Mesenchymal stem cell (in vitro differentiated cells and primary cell): ENCODE results near the gene ZDBF2.

ENCODE experiments used
- DNase-seq: peaks from one replicate; pipeline ENCODE4 v3.0.0-alpha.2; 2013
- H2AFZ ChIP-seq: one replicate; pipeline ENCODE4 v1.6.1; 2013; ENCODE audit warnings: low read depth, mild to moderate bottlenecking, control low read depth, inconsistent platforms, low read length, moderate library complexity
- H2AK5ac ChIP-seq: 2 replicates; pipeline ENCODE4 v1.6.1; 2013; ENCODE audit warnings: low read length, moderate library complexity, mild to moderate bottlenecking, inconsistent platforms; ENCODE audit not compliant: severe bottlenecking
- H2BK120ac ChIP-seq: one replicate; pipeline ENCODE4 v1.6.1; 2013; ENCODE audit warnings: low read depth, mild to moderate bottlenecking, inconsistent platforms, low read length, moderate library complexity
- H2BK12ac ChIP-seq, 2 experiments: one replicate each; pipeline ENCODE4 v1.6.1; 2013; ENCODE audit warnings: inconsistent platforms in 2 of 2, low read length in 2 of 2, mild to moderate bottlenecking in 2 of 2, moderate library complexity in 2 of 2, control low read depth in 1 of 2
- H2BK15ac ChIP-seq: one replicate; pipeline ENCODE4 v1.6.1; 2013; ENCODE audit warnings: mild to moderate bottlenecking, low read depth, inconsistent platforms; ENCODE audit not compliant: poor library complexity, severe bottlenecking
- H2BK5ac ChIP-seq: 2 replicates; pipeline ENCODE4 v1.6.1; 2013; ENCODE audit warnings: low read depth, mild to moderate bottlenecking, low read length, control low read depth, inconsistent platforms; ENCODE audit not compliant: poor library complexity, severe bottlenecking
- H3K14ac ChIP-seq, 2 experiments: one replicate each; pipeline ENCODE4 v1.6.1; 2013; ENCODE audit warnings: inconsistent platforms in 2 of 2, low read length in 2 of 2, control low read depth in 1 of 2, mild to moderate bottlenecking in 1 of 2, moderate library complexity in 1 of 2
- H3K18ac ChIP-seq, 2 experiments: one replicate each; pipeline ENCODE4 v1.6.1; 2013; ENCODE audit warnings: inconsistent platforms in 2 of 2, low read length in 2 of 2, control low read depth in 1 of 2, low read depth in 1 of 2, mild to moderate bottlenecking in 1 of 2
- H3K23ac ChIP-seq, 2 experiments: one replicate each; pipeline ENCODE4 v1.6.1; 2013; ENCODE audit warnings: inconsistent platforms in 2 of 2, low read length in 2 of 2, mild to moderate bottlenecking in 2 of 2, moderate library complexity in 2 of 2, control low read depth in 1 of 2
- H3K27ac ChIP-seq: 2 replicates; pipeline ENCODE4 v1.5.1; 2013; ENCODE audit warnings: mild to moderate bottlenecking, moderate library complexity, low read length, control low read depth, inconsistent platforms; ENCODE audit not compliant: poor library complexity, severe bottlenecking
- H3K27me3 ChIP-seq, 2 experiments: 2 replicates each; pipeline versions ENCODE4 v1.6.1 to v1.7.0; 2013; ENCODE audit warnings: low read length in 2 of 2, mild to moderate bottlenecking in 2 of 2, moderate library complexity in 2 of 2, control low read depth in 1 of 2, inconsistent platforms in 1 of 2; ENCODE audit not compliant: control insufficient read depth in 1 of 2, insufficient read depth in 1 of 2
- H3K36me3 ChIP-seq, 2 experiments: 2 replicates each; pipeline versions ENCODE4 v1.6.1 to v1.7.0; 2013; ENCODE audit warnings: low read length in 2 of 2, control low read depth in 1 of 2, inconsistent platforms in 1 of 2, low read depth in 1 of 2, mild to moderate bottlenecking in 1 of 2; ENCODE audit not compliant: insufficient read depth in 2 of 2, control insufficient read depth in 1 of 2
- H3K4ac ChIP-seq, 2 experiments: one replicate each; pipeline ENCODE4 v1.6.1; 2013; ENCODE audit warnings: inconsistent platforms in 2 of 2, low read length in 2 of 2, mild to moderate bottlenecking in 2 of 2, moderate library complexity in 2 of 2, control low read depth in 1 of 2, low read depth in 1 of 2
- H3K4me1 ChIP-seq: 2 replicates; pipeline ENCODE4 v1.6.1; 2013; ENCODE audit warnings: low read depth, low read length, control low read depth; ENCODE audit not compliant: control insufficient read depth, insufficient read depth
- H3K4me2 ChIP-seq: 2 replicates; pipeline ENCODE4 v1.6.1; 2013; ENCODE audit warnings: low read length, mild to moderate bottlenecking, inconsistent platforms; ENCODE audit not compliant: poor library complexity, severe bottlenecking
- H3K4me3 ChIP-seq, 2 experiments: 2 replicates each; pipeline versions ENCODE4 v1.5.1 to v1.7.0; 2013; ENCODE audit warnings: low read length in 2 of 2, mild to moderate bottlenecking in 2 of 2, control low read depth in 1 of 2, low read depth in 1 of 2; ENCODE audit not compliant: insufficient read depth in 1 of 2
- H3K79me1 ChIP-seq: replicated peaks from 2 replicates; pipeline ENCODE4 v1.6.1; 2013; ENCODE audit warnings: mild to moderate bottlenecking, control low read depth, low read length, inconsistent platforms; ENCODE audit not compliant: poor library complexity, severe bottlenecking
- H3K9ac ChIP-seq: 2 replicates; pipeline ENCODE4 v1.7.0; 2013; ENCODE audit warnings: mild to moderate bottlenecking, low read length, moderate library complexity
- H3K9me3 ChIP-seq: 2 replicates; pipeline ENCODE4 v1.7.0; 2013; ENCODE audit warnings: mild to moderate bottlenecking, low read length; ENCODE audit not compliant: control insufficient read depth
- H4K8ac ChIP-seq: one replicate; pipeline ENCODE4 v1.6.1; 2013; ENCODE audit warnings: inconsistent platforms, mild to moderate bottlenecking, low read length, moderate library complexity
- H4K91ac ChIP-seq: one replicate; pipeline ENCODE4 v1.6.1; 2013; ENCODE audit warnings: mild to moderate bottlenecking, low read length, inconsistent platforms
- WGBS: methylation state at CpG from one replicate; pipeline ENCODE4 v1.1.7; 2013; ENCODE audit warnings: mixed read lengths; 5-methylcytosine and 5-hydroxymethylcytosine counted together

ZDBF2 gene

GRCh38 chr2:206260188-206261012 is 14.1 kb upstream of the ZDBF2 start:
- Histone ChIP-seq H3K4ac (no peak overlapping the region), H3K23ac (no peak overlapping the region), H3K27ac (no peak overlapping the region), H2BK5ac (no peak overlapping the region), H3K79me1 (no peaks in the 10 kb centered on the region), H3K9me3 (no peaks in the 10 kb centered on the region), H4K8ac (no peak overlapping the region), H3K4me3 (peak overlapping the region in 1 of 2 experiments; percentile 42), H3K36me3 (no peaks in the 10 kb centered on the region), H3K27me3 (peaks cover 79 to 89% of the 10 kb centered on the region in 2 experiments), H2AFZ (no peak overlapping the region), H2AK5ac (no peak overlapping the region), H3K9ac (peak overlapping the region; percentile 37), H4K91ac (no peak overlapping the region), H3K4me1 (no peaks in the 10 kb centered on the region), H2BK15ac (no peak overlapping the region), H3K14ac (no peak overlapping the region), H2BK120ac (no peak overlapping the region), H3K4me2 (no peak overlapping the region), H3K18ac (no peak overlapping the region), H2BK12ac (no peak overlapping the region)
- peak; percentile 40 for DNase-seq
- 58% methylated on average over 6 of the region's 7 CpGs for WGBS

- Histone ChIP-seq H3K4me1 (no peaks in the 10 kb centered on the region), H3K9ac (no peak overlapping the region), H3K9me3 (no peaks in the 10 kb centered on the region), H3K27me3 (peaks cover 80 to 93% of the 10 kb centered on the region in 2 experiments), H2BK12ac (no peak overlapping the region), H3K4me3 (peak overlapping the region in 1 of 2 experiments; percentile 51), H2BK5ac (no peak overlapping the region), H3K36me3 (no peaks in the 10 kb centered on the region), H3K14ac (no peak overlapping the region), H2AFZ (no peak overlapping the region), H2BK120ac (no peak overlapping the region), H3K27ac (no peak overlapping the region), H2AK5ac (no peak overlapping the region), H4K91ac (no peak overlapping the region), H4K8ac (no peak overlapping the region), H3K23ac (no peak overlapping the region), H3K4ac (no peak overlapping the region), H3K79me1 (no peaks in the 10 kb centered on the region), H3K4me2 (no peak overlapping the region), H2BK15ac (no peak overlapping the region), H3K18ac (no peak overlapping the region)
- WGBS, result 64% methylated on average over 21 of the region's 21 CpGs
- DNase-seq, result no peak
These were observed 10.4 kb upstream of the ZDBF2 start for GRCh38 chr2:206263959-206264603.

- Histone ChIP-seq H3K23ac (no peak overlapping the region), H2BK15ac (no peak overlapping the region), H2BK12ac (no peak overlapping the region), H3K4ac (no peak overlapping the region), H4K8ac (no peak overlapping the region), H3K9ac (no peak overlapping the region), H3K4me1 (no peaks in the 10 kb centered on the region), H3K18ac (no peak overlapping the region), H3K4me2 (no peak overlapping the region), H4K91ac (no peak overlapping the region), H3K27me3 (peaks cover 69 to 84% of the 10 kb centered on the region in 2 experiments), H3K79me1 (no peaks in the 10 kb centered on the region), H2BK5ac (no peak overlapping the region), H3K36me3 (no peaks in the 10 kb centered on the region), H3K14ac (no peak overlapping the region), H3K9me3 (no peaks in the 10 kb centered on the region), H2AFZ (no peak overlapping the region), H3K27ac (no peak overlapping the region), H3K4me3 (no peak overlapping the region), H2AK5ac (no peak overlapping the region), H2BK120ac (no peak overlapping the region)
- 73% methylated on average over 9 of the region's 10 CpGs for WGBS
- DNase-seq, result no peak
These were observed 8.0 kb upstream of the ZDBF2 start for GRCh38 chr2:206266130-206267125.
